Measurements from ENCODE around the gene ZFYVE27. TPM values are rescaled to one million over a fixed set of nuclear protein-coding genes. Genes with fewer than 3 reads are reported as not detected.

ZFYVE27 gene
- total RNA-seq, 1 donor, result 22.0 TPM

- H3K4me3 ChIP-seq (ENCODE audit: low read depth, low read length), result peak overlapping the region; percentile 37
- no peak for TF ChIP-seq CTCF (IDR thresholded peaks at IDR 0.05; ENCODE audit: insufficient read depth, low read depth, low read length)
- peak; percentile 90 for DNase-seq (ENCODE audit: low read depth)
These were observed 10.2 kb upstream of the ZFYVE27 start for GRCh38 chr10:97726636-97727178.

GRCh38 chr10:97729014-97729413 lies 7.9 kb upstream of the ZFYVE27 start:
- no peak overlapping the region for H3K4me3 ChIP-seq (ENCODE audit: low read depth, low read length)
- DNase-seq (ENCODE audit: low read depth), result no peak
- TF ChIP-seq CTCF (IDR thresholded peaks at IDR 0.05; ENCODE audit: insufficient read depth, low read depth, low read length), result no peak

- TF ChIP-seq CTCF (IDR thresholded peaks at IDR 0.05; ENCODE audit: insufficient read depth, low read depth, low read length), result peak; percentile 86
- H3K4me3 ChIP-seq (ENCODE audit: low read depth, low read length), result no peak overlapping the region
- peak; percentile 77 for DNase-seq (ENCODE audit: low read depth)
These were observed 5.4 kb upstream of the ZFYVE27 start for GRCh38 chr10:97731346-97732051.

GRCh38 chr10:97732052-97732359 lies 4.9 kb upstream of the ZFYVE27 start:
- H3K4me3 ChIP-seq (ENCODE audit: low read depth, low read length), result no peak overlapping the region
- no peak for DNase-seq (ENCODE audit: low read depth)
- TF ChIP-seq CTCF (IDR thresholded peaks at IDR 0.05; ENCODE audit: insufficient read depth, low read depth, low read length), result no peak

GRCh38 chr10:97733256-97733655 lies 3.7 kb upstream of the ZFYVE27 start:
- no peak for TF ChIP-seq CTCF (IDR thresholded peaks at IDR 0.05; ENCODE audit: insufficient read depth, low read depth, low read length)
- DNase-seq (ENCODE audit: low read depth), result no peak
- no peak overlapping the region for H3K4me3 ChIP-seq (ENCODE audit: low read depth, low read length)

GRCh38 chr10:97734021-97734420 lies 2.9 kb upstream of the ZFYVE27 start:
- H3K4me3 ChIP-seq (ENCODE audit: low read depth, low read length), result no peak overlapping the region
- no peak for DNase-seq (ENCODE audit: low read depth)
- no peak for TF ChIP-seq CTCF (IDR thresholded peaks at IDR 0.05; ENCODE audit: insufficient read depth, low read depth, low read length)
